ENCODE results near the gene HTRA2.

The HTRA2 gene

GRCh38 chr2:74511104-74511989, 18.4 kb upstream of the HTRA2 start:
- no peak overlapping the region for H2AFZ ChIP-seq (ENCODE audit: low read length)
- H3K36me3 ChIP-seq (ENCODE audit: insufficient read depth, low read length) = no peaks in the 10 kb centered on the region
- H3K4me1 ChIP-seq (ENCODE audit: insufficient read depth, low read length, severe bottlenecking) = peaks cover 22% of the 10 kb centered on the region
- H3K27ac ChIP-seq (ENCODE audit: low read depth, low read length, poor library complexity, severe bottlenecking) = no peak overlapping the region
- peaks cover 4% of the 10 kb centered on the region; the same call in 1 of the 2 replicates for H3K27me3 ChIP-seq (ENCODE audit: insufficient read depth, low read length)
- H4K20me1 ChIP-seq (ENCODE audit: insufficient read depth, low read length) = no peaks in the 10 kb centered on the region
- no peaks in the 10 kb centered on the region for H3F3A ChIP-seq (ENCODE audit: insufficient read depth, low read length)
- no peak overlapping the region for H3K9ac ChIP-seq (ENCODE audit: low read length)
- TF ChIP-seq EZH2 (IDR thresholded peaks at IDR 0.05; ENCODE audit: borderline replicate concordance, low read length) (no peak), CTCF (IDR thresholded peaks at IDR 0.05; ENCODE audit: low read length) (no peak)
- no peaks in the 10 kb centered on the region for H3K79me2 ChIP-seq (ENCODE audit: insufficient read depth, low read length)
- H3K9me3 ChIP-seq (ENCODE audit: low read length) = no peaks in the 10 kb centered on the region
- no peak overlapping the region for H3K4me2 ChIP-seq (ENCODE audit: low read length)
- H3K4me3 ChIP-seq (ENCODE audit: low read depth, low read length, poor library complexity, severe bottlenecking) = no peak overlapping the region
- H3K9me2 ChIP-seq (ENCODE audit: low read depth, low read length) = no peaks in the 10 kb centered on the region

GRCh38 chr2:74512744-74513604, 16.8 kb upstream of the HTRA2 start:
- H3K4me3 ChIP-seq (ENCODE audit: low read depth, low read length, poor library complexity, severe bottlenecking) = no peak overlapping the region
- H3K27ac ChIP-seq (ENCODE audit: low read depth, low read length, poor library complexity, severe bottlenecking) = no peak overlapping the region
- H3K4me1 ChIP-seq (ENCODE audit: insufficient read depth, low read length, severe bottlenecking) = peaks cover 16% of the 10 kb centered on the region
- no peaks in the 10 kb centered on the region for H4K20me1 ChIP-seq (ENCODE audit: insufficient read depth, low read length)
- H3K9ac ChIP-seq (ENCODE audit: low read length) = no peak overlapping the region
- peaks cover 4% of the 10 kb centered on the region; the same call in 1 of the 2 replicates for H3K27me3 ChIP-seq (ENCODE audit: insufficient read depth, low read length)
- H3K36me3 ChIP-seq (ENCODE audit: insufficient read depth, low read length) = no peaks in the 10 kb centered on the region
- H2AFZ ChIP-seq (ENCODE audit: low read length) = no peak overlapping the region
- H3K9me3 ChIP-seq (ENCODE audit: low read length) = no peaks in the 10 kb centered on the region
- H3K9me2 ChIP-seq (ENCODE audit: low read depth, low read length) = no peaks in the 10 kb centered on the region
- H3K4me2 ChIP-seq (ENCODE audit: low read length) = no peak overlapping the region
- TF ChIP-seq EZH2 (IDR thresholded peaks at IDR 0.05; ENCODE audit: borderline replicate concordance, low read length) = no peak
- TF ChIP-seq CTCF (IDR thresholded peaks at IDR 0.05; ENCODE audit: low read length) = no peak
- H3K79me2 ChIP-seq (ENCODE audit: insufficient read depth, low read length) = no peaks in the 10 kb centered on the region
- no peaks in the 10 kb centered on the region for H3F3A ChIP-seq (ENCODE audit: insufficient read depth, low read length)

- no peak overlapping the region for H3K4me2 ChIP-seq (ENCODE audit: low read length)
- peaks cover 10% of the 10 kb centered on the region for H3K4me1 ChIP-seq (ENCODE audit: insufficient read depth, low read length, severe bottlenecking)
- H3K79me2 ChIP-seq (ENCODE audit: insufficient read depth, low read length) = no peaks in the 10 kb centered on the region
- TF ChIP-seq EZH2 (IDR thresholded peaks at IDR 0.05; ENCODE audit: borderline replicate concordance, low read length) = no peak
- TF ChIP-seq CTCF (IDR thresholded peaks at IDR 0.05; ENCODE audit: low read length) = no peak
- H3K4me3 ChIP-seq (ENCODE audit: low read depth, low read length, poor library complexity, severe bottlenecking) = no peak overlapping the region
- H3K9ac ChIP-seq (ENCODE audit: low read length) = no peak overlapping the region
- H2AFZ ChIP-seq (ENCODE audit: low read length) = no peak overlapping the region
- H3K9me2 ChIP-seq (ENCODE audit: low read depth, low read length) = no peaks in the 10 kb centered on the region
- peaks cover 7% of the 10 kb centered on the region; the same call in 1 of the 2 replicates for H3K27me3 ChIP-seq (ENCODE audit: insufficient read depth, low read length)
- no peaks in the 10 kb centered on the region for H4K20me1 ChIP-seq (ENCODE audit: insufficient read depth, low read length)
- no peaks in the 10 kb centered on the region for H3F3A ChIP-seq (ENCODE audit: insufficient read depth, low read length)
- H3K36me3 ChIP-seq (ENCODE audit: insufficient read depth, low read length) = no peaks in the 10 kb centered on the region
- H3K9me3 ChIP-seq (ENCODE audit: low read length) = no peaks in the 10 kb centered on the region
- no peak overlapping the region for H3K27ac ChIP-seq (ENCODE audit: low read depth, low read length, poor library complexity, severe bottlenecking)
Measured at GRCh38 chr2:74513605-74514367, 15.9 kb upstream of the HTRA2 start.

Measured in OCI-LY1 (cell line).